ENCODE measurements around the gene STMN1.

Gene STMN1

GRCh38 chr1:25905680-25906643 lies at the start of gene STMN1:
TSS of gene STMN1 (minus strand) at chr1:25906419. CDS start at chr1:25904676, 1,743 bp downstream.
- peak within 1 kb of the TSS; percentile 78 for H3K4me3 ChIP-seq (ENCODE audit: low read depth, low read length)

GRCh38 chr1:25955553-25955952 lies 49.3 kb upstream of the STMN1 start:
- no peak overlapping the region for H3K27ac ChIP-seq
- H3K36me3 ChIP-seq (ENCODE audit: control insufficient read depth, insufficient read depth, low read length) = no peaks in the 10 kb centered on the region
- H3K9ac ChIP-seq = no peak overlapping the region
- no peak overlapping the region for H3K4me2 ChIP-seq (ENCODE audit: low read length)
- H3K79me2 ChIP-seq = no peaks in the 10 kb centered on the region
- H3K4me1 ChIP-seq = no peaks in the 10 kb centered on the region
- H3K27me3 ChIP-seq (ENCODE audit: control insufficient read depth, insufficient read depth, low read length) = no peaks in the 10 kb centered on the region
- no peak overlapping the region for H3K4me3 ChIP-seq (ENCODE audit: low read depth, low read length)
- no peaks in the 10 kb centered on the region for H3K9me3 ChIP-seq (ENCODE audit: control insufficient read depth, low read length)
- no peak for TF ChIP-seq CTCF (IDR thresholded peaks at IDR 0.05)
- H2AFZ ChIP-seq = no peak overlapping the region

More at GRCh38 chr1:25905680-25906643, at the start of gene STMN1:
- Histone ChIP-seq H3K79me2 (no peaks in the 10 kb centered on the region), H3K4me1 (no peaks in the 10 kb centered on the region), H3K27me3 (ENCODE audit: control insufficient read depth, insufficient read depth, low read length) (no peaks in the 10 kb centered on the region), H3K36me3 (ENCODE audit: control insufficient read depth, insufficient read depth, low read length) (no peaks in the 10 kb centered on the region), H3K27ac (peak within 1 kb of the TSS; percentile 66), H2AFZ (peak within 1 kb of the TSS; percentile 83), H3K4me2 (ENCODE audit: low read length) (peak within 1 kb of the TSS; percentile 90), H3K9ac (no peak within 1 kb of the TSS), H3K9me3 (ENCODE audit: control insufficient read depth, low read length) (no peaks in the 10 kb centered on the region)
- no peak for TF ChIP-seq CTCF (IDR thresholded peaks at IDR 0.05)

GRCh38 chr1:25954282-25954938 lies 48.2 kb upstream of the STMN1 start:
- Histone ChIP-seq H3K27ac (no peak overlapping the region), H3K4me3 (ENCODE audit: low read depth, low read length) (no peak overlapping the region), H3K4me2 (ENCODE audit: low read length) (no peak overlapping the region), H3K27me3 (ENCODE audit: control insufficient read depth, insufficient read depth, low read length) (no peaks in the 10 kb centered on the region), H3K36me3 (ENCODE audit: control insufficient read depth, insufficient read depth, low read length) (no peaks in the 10 kb centered on the region), H2AFZ (no peak overlapping the region), H3K9me3 (ENCODE audit: control insufficient read depth, low read length) (no peaks in the 10 kb centered on the region), H3K9ac (no peak overlapping the region), H3K4me1 (no peaks in the 10 kb centered on the region), H3K79me2 (no peaks in the 10 kb centered on the region)
- TF ChIP-seq CTCF (IDR thresholded peaks at IDR 0.05) = no peak

- Histone ChIP-seq H3K9me3 (ENCODE audit: control insufficient read depth, low read length) (no peaks in the 10 kb centered on the region), H3K27ac (no peak overlapping the region)
- TF ChIP-seq CTCF (IDR thresholded peaks at IDR 0.05) = no peak
These were observed 46.7 kb upstream of the STMN1 start for GRCh38 chr1:25952841-25953401.

More at GRCh38 chr1:25952841-25953401, 46.7 kb upstream of the STMN1 start:
- Histone ChIP-seq H3K4me3 (ENCODE audit: low read depth, low read length) (no peak overlapping the region), H3K4me2 (ENCODE audit: low read length) (no peak overlapping the region), H3K36me3 (ENCODE audit: control insufficient read depth, insufficient read depth, low read length) (no peaks in the 10 kb centered on the region), H3K9ac (no peak overlapping the region), H3K79me2 (no peaks in the 10 kb centered on the region), H2AFZ (no peak overlapping the region), H3K27me3 (ENCODE audit: control insufficient read depth, insufficient read depth, low read length) (no peaks in the 10 kb centered on the region), H3K4me1 (no peaks in the 10 kb centered on the region)

Measured in parathyroid adenoma (tissue), 2 donors.